ENCODE data around the gene DDX11. TPM values are rescaled to one million over a fixed set of nuclear protein-coding genes. Genes with fewer than 3 reads are reported as not detected.
A peak's percentile ranks its signal among the peaks of the same experiment; 100 is the strongest.
"Not testable (repeated sequence)": the region's sequence is repeated elsewhere in the genome, so short reads cannot be mapped to it uniquely, and the experiment has no call there.

DDX11 gene
- total RNA-seq, 1 experiment from 2014 or later, result 136 TPM

- DNase-seq (ENCODE audit: low read depth, low spot score); H3K9me3 ChIP-seq (ENCODE audit: control insufficient read depth in 1 of 2, insufficient read depth in 1 of 2, low read depth in 1 of 2, low read length in 2 of 2); intact Hi-C loops (cut with micrococcal nuclease); RAD21 ChIA-PET (ENCODE audit: low non-redundant PET in 1 of 2, low total read pairs in 2 of 2, uncharacterized antibody in 2 of 2, unreplicated experiment in 2 of 2); H3K9me2 ChIP-seq (ENCODE audit: insufficient read depth); H3K27me3 ChIP-seq (ENCODE audit: insufficient read depth, low read length); H3K36me3 ChIP-seq (ENCODE audit: control insufficient read depth in 1 of 2, insufficient read depth in 2 of 2, low read length in 2 of 2); BruUV-seq (replicated peaks); CTCF ChIA-PET; POLR2A ChIA-PET; H4K20me1 ChIP-seq (ENCODE audit: insufficient read depth); H2AFZ ChIP-seq (ENCODE audit: low read depth, low read length, poor library complexity, severe bottlenecking): not testable (repeated sequence)
- Histone ChIP-seq H3K4me2 (ENCODE audit: low read length) (peak overlapping the region; percentile 84), H3K4me3 (replicated peaks in 1 of 2; ENCODE audit: low read depth in 1 of 2, low read length in 2 of 2) (peak overlapping the region; percentile 70 to 78), H3K27ac (ENCODE audit: low read depth, low read length) (peak overlapping the region; percentile 82; the same call in 1 of the 2 replicates), H3K79me2 (ENCODE audit: insufficient read depth, low read length) (peaks cover 36% of the 10 kb centered on the region), H3K4me1 (ENCODE audit: control insufficient read depth in 1 of 2, insufficient read depth in 2 of 2, low read length in 2 of 2) (peaks cover 9 to 16% of the 10 kb centered on the region in 2 experiments; a peak in 3 of 4 replicates), H3K9ac (ENCODE audit: low read length) (peak overlapping the region; percentile 85)
- ATAC-seq, result peak; percentile 24
Observed at GRCh38 chr12:31072962-31073361, 698 bp upstream of the DDX11 start.

- intact Hi-C loops (cut with micrococcal nuclease); CTCF ChIA-PET: not testable (repeated sequence)
Observed at GRCh38 chr12:31074333-31074874, 744 bp downstream of the DDX11 start.

GRCh38 chr12:31076150-31076549 is 2.5 kb downstream of the DDX11 start:
- RAD21 ChIA-PET (ENCODE audit: low non-redundant PET in 1 of 2, low total read pairs in 2 of 2, uncharacterized antibody in 2 of 2, unreplicated experiment in 2 of 2); POLR2A ChIA-PET; H3K4me2 ChIP-seq (ENCODE audit: low read length); H4K20me1 ChIP-seq (ENCODE audit: insufficient read depth); H3K27me3 ChIP-seq (ENCODE audit: insufficient read depth, low read length); H3K9me3 ChIP-seq (ENCODE audit: control insufficient read depth in 1 of 2, insufficient read depth in 1 of 2, low read depth in 1 of 2, low read length in 2 of 2); H2AFZ ChIP-seq (ENCODE audit: low read depth, low read length, poor library complexity, severe bottlenecking); DNase-seq (ENCODE audit: low read depth, low spot score); BruUV-seq (replicated peaks); CTCF ChIA-PET; H3K9ac ChIP-seq (ENCODE audit: low read length); H3K27ac ChIP-seq (ENCODE audit: low read depth, low read length); ATAC-seq; H3K36me3 ChIP-seq (ENCODE audit: control insufficient read depth in 1 of 2, insufficient read depth in 2 of 2, low read length in 2 of 2); H3K4me3 ChIP-seq (replicated peaks in 1 of 2; ENCODE audit: low read depth in 1 of 2, low read length in 2 of 2); intact Hi-C loops (cut with micrococcal nuclease); H3K9me2 ChIP-seq (ENCODE audit: insufficient read depth): not testable (repeated sequence)
- peaks cover 51% of the 10 kb centered on the region for H3K79me2 ChIP-seq (ENCODE audit: insufficient read depth, low read length)
- peaks cover 16 to 27% of the 10 kb centered on the region in 2 experiments for H3K4me1 ChIP-seq (ENCODE audit: control insufficient read depth in 1 of 2, insufficient read depth in 2 of 2, low read length in 2 of 2)

More at GRCh38 chr12:31074333-31074874, 744 bp downstream of the DDX11 start:
- TF ChIP-seq ELF1 (IDR thresholded peaks at IDR 0.05; ENCODE audit: borderline replicate concordance, low read depth), result peak; percentile 1; the same call in 1 of the 2 replicates
- TF ChIP-seq CTCF (IDR thresholded peaks at IDR 0.05 in 2 of 3, conservative IDR thresholded peaks at IDR 0.05 in 1 of 3; ENCODE audit: borderline replicate concordance in 1 of 3, insufficient read depth in 1 of 3, low read depth in 2 of 3, low read length in 2 of 3), result peak in 2 of 3 experiments; percentile 20 to 30; a peak in 2 of 6 replicates
- RAD21 ChIA-PET (ENCODE audit: low non-redundant PET in 1 of 2, low total read pairs in 2 of 2, uncharacterized antibody in 2 of 2, unreplicated experiment in 2 of 2); DNase-seq (ENCODE audit: low read depth, low spot score); H3K9me2 ChIP-seq (ENCODE audit: insufficient read depth); H2AFZ ChIP-seq (ENCODE audit: low read depth, low read length, poor library complexity, severe bottlenecking); H4K20me1 ChIP-seq (ENCODE audit: insufficient read depth); H3K9me3 ChIP-seq (ENCODE audit: control insufficient read depth in 1 of 2, insufficient read depth in 1 of 2, low read depth in 1 of 2, low read length in 2 of 2); H3K27me3 ChIP-seq (ENCODE audit: insufficient read depth, low read length); BruUV-seq (replicated peaks); H3K36me3 ChIP-seq (ENCODE audit: control insufficient read depth in 1 of 2, insufficient read depth in 2 of 2, low read length in 2 of 2); POLR2A ChIA-PET: not testable (repeated sequence)
- ATAC-seq, result peak; percentile 42
- H3K4me1 ChIP-seq (ENCODE audit: control insufficient read depth in 1 of 2, insufficient read depth in 2 of 2, low read length in 2 of 2), result peaks cover 16 to 27% of the 10 kb centered on the region in 2 experiments
- H3K9ac ChIP-seq (ENCODE audit: low read length), result peak overlapping the region; percentile 85
- peak overlapping the region; percentile 70 to 78 for H3K4me3 ChIP-seq (replicated peaks in 1 of 2; ENCODE audit: low read depth in 1 of 2, low read length in 2 of 2)
- H3K27ac ChIP-seq (ENCODE audit: low read depth, low read length), result peak overlapping the region; percentile 82
- peaks cover 39% of the 10 kb centered on the region for H3K79me2 ChIP-seq (ENCODE audit: insufficient read depth, low read length)
- H3K4me2 ChIP-seq (ENCODE audit: low read length), result peak overlapping the region; percentile 84

- H3K36me3 ChIP-seq (ENCODE audit: control insufficient read depth in 1 of 2, insufficient read depth in 2 of 2, low read length in 2 of 2); H3K9me2 ChIP-seq (ENCODE audit: insufficient read depth); H4K20me1 ChIP-seq (ENCODE audit: insufficient read depth); POLR2A ChIA-PET; H3K27me3 ChIP-seq (ENCODE audit: insufficient read depth, low read length); RAD21 ChIA-PET (ENCODE audit: low non-redundant PET in 1 of 2, low total read pairs in 2 of 2, uncharacterized antibody in 2 of 2, unreplicated experiment in 2 of 2); H3K27ac ChIP-seq (ENCODE audit: low read depth, low read length); DNase-seq (ENCODE audit: low read depth, low spot score); H3K9ac ChIP-seq (ENCODE audit: low read length); H3K4me3 ChIP-seq (replicated peaks in 1 of 2; ENCODE audit: low read depth in 1 of 2, low read length in 2 of 2); ATAC-seq; H2AFZ ChIP-seq (ENCODE audit: low read depth, low read length, poor library complexity, severe bottlenecking); intact Hi-C loops (cut with micrococcal nuclease); CTCF ChIA-PET; BruUV-seq (replicated peaks); H3K4me2 ChIP-seq (ENCODE audit: low read length); H3K9me3 ChIP-seq (ENCODE audit: control insufficient read depth in 1 of 2, insufficient read depth in 1 of 2, low read depth in 1 of 2, low read length in 2 of 2): not testable (repeated sequence)
- Histone ChIP-seq H3K79me2 (ENCODE audit: insufficient read depth, low read length) (peaks cover 53% of the 10 kb centered on the region), H3K4me1 (ENCODE audit: control insufficient read depth in 1 of 2, insufficient read depth in 2 of 2, low read length in 2 of 2) (peaks cover 16 to 27% of the 10 kb centered on the region in 2 experiments)
Observed at GRCh38 chr12:31077095-31077494, 3.4 kb downstream of the DDX11 start.
